Measurements from ENCODE around the gene TEAD1. TPM values are rescaled to one million over a fixed set of nuclear protein-coding genes. Genes with fewer than 3 reads are reported as not detected.

Gene TEAD1
- polyA plus RNA-seq, 1 experiment: 79.2 TPM

DNA sequence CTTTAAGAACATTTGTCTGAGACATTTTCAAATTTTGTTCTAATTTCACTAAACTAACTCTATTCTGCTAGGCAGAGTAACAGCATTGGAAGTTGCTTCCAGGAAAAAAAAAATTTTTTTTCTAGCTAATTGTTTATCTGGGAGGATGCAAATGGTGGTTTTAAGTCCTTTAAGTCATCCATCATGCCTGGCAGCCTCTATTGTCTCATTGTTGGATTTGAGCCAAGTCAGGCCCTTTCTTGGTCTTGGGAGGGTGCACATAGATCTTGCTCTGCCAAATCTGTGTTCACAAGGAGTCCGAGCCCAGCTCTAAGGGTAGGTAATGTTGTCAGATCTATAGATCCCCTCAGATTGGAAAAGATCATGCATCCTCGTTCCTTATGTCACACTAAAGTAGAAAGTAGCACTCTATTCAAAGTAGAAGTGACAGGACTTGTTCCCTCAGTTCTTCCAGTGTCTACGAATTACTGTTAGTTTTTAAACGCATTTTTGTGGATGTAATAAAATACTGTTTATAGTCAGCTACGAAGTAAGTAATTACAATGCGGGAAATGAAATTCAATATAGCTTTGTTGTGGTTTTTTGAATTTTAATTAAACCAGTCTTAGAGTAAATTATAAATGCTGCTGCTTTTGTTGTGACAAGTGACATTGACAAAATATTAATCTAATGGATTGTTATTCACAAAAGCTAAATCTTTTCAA lies 168.9 kb downstream of the TEAD1 start:
- Histone ChIP-seq H3K4me3 (ENCODE audit: low read depth, low read length) (no peak overlapping the region), H3K36me3 (ENCODE audit: control insufficient read depth, insufficient read depth, low read length) (no peaks in the 10 kb centered on the region), H3K27me3 (ENCODE audit: control insufficient read depth, insufficient read depth, low read length) (no peaks in the 10 kb centered on the region)
- TF ChIP-seq, protein P1, sequence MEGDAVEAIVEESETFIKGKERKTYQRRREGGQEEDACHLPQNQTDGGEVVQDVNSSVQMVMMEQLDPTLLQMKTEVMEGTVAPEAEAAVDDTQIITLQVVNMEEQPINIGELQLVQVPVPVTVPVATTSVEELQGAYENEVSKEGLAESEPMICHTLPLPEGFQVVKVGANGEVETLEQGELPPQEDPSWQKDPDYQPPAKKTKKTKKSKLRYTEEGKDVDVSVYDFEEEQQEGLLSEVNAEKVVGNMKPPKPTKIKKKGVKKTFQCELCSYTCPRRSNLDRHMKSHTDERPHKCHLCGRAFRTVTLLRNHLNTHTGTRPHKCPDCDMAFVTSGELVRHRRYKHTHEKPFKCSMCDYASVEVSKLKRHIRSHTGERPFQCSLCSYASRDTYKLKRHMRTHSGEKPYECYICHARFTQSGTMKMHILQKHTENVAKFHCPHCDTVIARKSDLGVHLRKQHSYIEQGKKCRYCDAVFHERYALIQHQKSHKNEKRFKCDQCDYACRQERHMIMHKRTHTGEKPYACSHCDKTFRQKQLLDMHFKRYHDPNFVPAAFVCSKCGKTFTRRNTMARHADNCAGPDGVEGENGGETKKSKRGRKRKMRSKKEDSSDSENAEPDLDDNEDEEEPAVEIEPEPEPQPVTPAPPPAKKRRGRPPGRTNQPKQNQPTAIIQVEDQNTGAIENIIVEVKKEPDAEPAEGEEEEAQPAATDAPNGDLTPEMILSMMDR (IDR thresholded peaks at IDR 0.05; ENCODE audit: insufficient read depth, low read depth, low read length): no peak
- DNase-seq (ENCODE audit: low read depth): no peak
- CTCF ChIA-PET: interaction anchor here (0.8 to 1.0 kb wide), 2 partner anchors 36 to 43 kb away, joined by 3 read pairs; no protein-coding TSS in a partner anchor
- POLR2A ChIA-PET: no interaction called here

DNA sequence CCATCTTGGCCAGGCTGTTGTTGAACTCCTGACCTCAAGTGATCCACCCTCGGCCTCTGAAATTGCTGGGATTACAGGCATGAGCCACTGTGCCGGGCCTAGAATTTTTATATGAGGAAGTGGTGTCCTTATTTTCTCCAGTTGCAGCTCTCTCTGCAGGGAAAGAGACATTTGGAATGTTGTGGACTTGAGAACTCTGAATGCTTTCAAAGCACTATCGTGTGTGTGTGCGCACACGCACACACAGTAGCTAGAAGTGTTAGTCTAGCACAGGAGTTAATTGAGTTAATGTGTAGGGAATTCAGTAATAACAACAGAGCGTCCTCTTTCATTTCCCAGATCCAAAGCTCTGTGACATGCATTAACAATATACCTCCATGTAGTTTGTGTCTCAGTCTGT lies 170.9 kb downstream of the TEAD1 start:
- no peak for DNase-seq (ENCODE audit: low read depth)
- H3K4me3 ChIP-seq (ENCODE audit: low read depth, low read length): no peak overlapping the region
- CTCF ChIA-PET: interaction anchor here (1.5 to 2.1 kb wide), 2 partner anchors 30 to 70 kb away, joined by 3 to 6 read pairs; no protein-coding TSS in a partner anchor

DNA sequence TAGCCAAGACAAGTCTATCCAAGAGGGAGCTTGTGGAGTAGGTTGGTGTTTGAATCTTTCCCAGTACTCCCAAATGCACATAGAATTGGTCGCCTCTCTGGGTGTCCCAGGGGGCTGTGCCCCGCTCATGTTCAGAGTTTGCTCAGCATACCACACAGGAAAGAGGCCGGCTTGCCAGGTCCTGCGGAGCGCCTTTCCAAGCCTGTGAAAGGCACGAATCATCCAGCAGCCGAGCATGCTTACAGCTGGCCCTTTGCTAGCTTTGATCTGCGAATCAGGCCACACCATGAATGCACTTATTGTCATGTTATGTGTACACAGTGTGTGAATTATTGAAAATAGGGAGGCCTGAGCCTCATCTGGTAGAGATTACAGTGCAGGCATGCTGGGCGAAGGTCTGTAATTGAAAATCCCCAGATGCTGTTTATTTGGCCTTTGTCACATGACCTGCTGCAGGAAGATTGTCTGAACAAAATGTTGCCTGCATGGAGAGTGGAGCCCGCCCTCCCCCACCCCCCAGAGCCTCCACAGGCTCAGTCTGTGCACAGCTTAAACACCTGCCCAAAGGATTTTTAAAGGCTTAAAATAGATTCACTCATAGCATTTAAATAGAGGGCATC lies 171.6 kb downstream of the TEAD1 start:
- H3K4me3 ChIP-seq (ENCODE audit: low read depth, low read length): no peak overlapping the region

More for the DNA sequence above, 170.9 kb downstream of the TEAD1 start:
- Histone ChIP-seq H3K36me3 (ENCODE audit: control insufficient read depth, insufficient read depth, low read length) (no peaks in the 10 kb centered on the region), H3K27me3 (ENCODE audit: control insufficient read depth, insufficient read depth, low read length) (no peaks in the 10 kb centered on the region)
- TF ChIP-seq, protein P1 (IDR thresholded peaks at IDR 0.05; ENCODE audit: insufficient read depth, low read depth, low read length): no peak
- POLR2A ChIA-PET: no interaction called here

DNA sequence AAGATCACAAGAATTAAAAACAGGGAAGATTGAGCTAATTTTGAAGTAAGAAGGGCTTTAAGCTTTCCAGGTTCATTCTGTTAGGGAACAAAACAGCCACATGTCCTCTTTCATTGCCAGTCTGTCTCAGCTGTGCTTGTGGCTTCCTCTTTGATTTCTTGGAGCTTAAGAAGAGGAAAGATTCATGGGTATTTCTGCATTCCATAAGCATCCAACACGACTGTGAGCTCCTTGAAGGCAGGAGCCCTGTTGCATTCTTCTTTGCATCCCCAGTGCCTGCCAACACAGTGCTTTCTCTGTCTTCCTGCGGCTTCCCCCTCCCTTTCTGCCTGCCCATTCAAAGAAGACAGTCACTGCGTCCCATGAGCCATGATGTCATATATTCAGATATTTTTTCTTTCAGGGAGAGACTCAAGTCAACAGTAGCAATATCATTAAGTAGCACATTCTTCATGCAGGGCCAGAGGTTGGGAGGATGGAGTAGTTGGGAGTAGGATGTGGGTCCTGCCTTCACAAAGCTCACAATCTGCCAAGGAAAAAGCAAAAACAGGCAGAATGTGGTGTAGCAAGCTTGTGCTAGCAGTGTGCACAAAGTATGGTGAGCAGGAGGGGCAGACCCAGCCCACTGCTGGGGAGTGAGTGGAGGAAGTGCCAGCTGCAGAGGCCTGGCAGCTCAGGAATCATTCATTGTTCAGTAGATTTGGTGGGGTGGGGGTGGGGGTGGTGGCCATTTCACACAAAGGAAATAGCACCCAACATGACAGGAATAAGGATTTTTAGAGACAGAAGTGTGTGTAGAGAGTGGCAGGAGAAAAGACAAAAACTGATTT lies 172.8 kb downstream of the TEAD1 start:
- POLR2A ChIA-PET: no interaction called here
- Histone ChIP-seq H3K27me3 (ENCODE audit: control insufficient read depth, insufficient read depth, low read length) (no peaks in the 10 kb centered on the region), H3K36me3 (ENCODE audit: control insufficient read depth, insufficient read depth, low read length) (no peaks in the 10 kb centered on the region), H3K4me3 (ENCODE audit: low read depth, low read length) (no peak overlapping the region)
- CTCF ChIA-PET: interaction anchor here (1.1 to 2.1 kb wide), 5 partner anchors 10 to 68 kb away, joined by 3 to 6 read pairs (median 3); no protein-coding TSS in a partner anchor
- DNase-seq (ENCODE audit: low read depth): no peak
- TF ChIP-seq, protein P1 (IDR thresholded peaks at IDR 0.05; ENCODE audit: insufficient read depth, low read depth, low read length): no peak

More for the DNA sequence above, 171.6 kb downstream of the TEAD1 start:
- TF ChIP-seq, protein P1 (IDR thresholded peaks at IDR 0.05; ENCODE audit: insufficient read depth, low read depth, low read length): no peak
- CTCF ChIA-PET: interaction anchor here (0.9 to 2.1 kb wide), 4 partner anchors 11 to 69 kb away, joined by 3 to 6 read pairs (median 3); no protein-coding TSS in a partner anchor
- POLR2A ChIA-PET: no interaction called here
- H3K36me3 ChIP-seq (ENCODE audit: control insufficient read depth, insufficient read depth, low read length): no peaks in the 10 kb centered on the region
- DNase-seq (ENCODE audit: low read depth): no peak
- H3K27me3 ChIP-seq (ENCODE audit: control insufficient read depth, insufficient read depth, low read length): no peaks in the 10 kb centered on the region

DNA sequence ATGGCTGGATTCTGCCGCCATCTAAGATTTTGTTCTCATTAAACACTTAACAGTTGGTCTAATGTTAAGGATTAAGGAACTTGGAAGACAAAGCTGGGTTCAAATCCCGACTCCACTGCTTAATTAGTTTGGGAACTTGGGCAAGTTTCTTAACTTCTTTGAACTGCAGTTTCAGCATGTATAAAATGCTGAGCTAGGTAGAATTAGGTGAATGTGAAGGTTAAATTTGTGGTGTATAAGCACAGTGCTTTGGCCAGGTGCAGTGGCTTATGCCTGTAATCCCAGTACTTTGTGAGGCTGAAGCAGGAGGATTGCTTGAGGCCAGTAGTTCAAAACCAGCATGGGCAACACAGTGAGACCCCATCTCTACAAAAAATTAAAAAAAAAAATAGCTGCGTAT lies 174.2 kb downstream of the TEAD1 start:
- ChIA-PET POLR2A (no interaction called here), CTCF (no interaction called here)
- Histone ChIP-seq H3K4me3 (ENCODE audit: low read depth, low read length) (no peak overlapping the region), H3K27me3 (ENCODE audit: control insufficient read depth, insufficient read depth, low read length) (no peaks in the 10 kb centered on the region), H3K36me3 (ENCODE audit: control insufficient read depth, insufficient read depth, low read length) (no peaks in the 10 kb centered on the region)
- TF ChIP-seq, protein P1 (IDR thresholded peaks at IDR 0.05; ENCODE audit: insufficient read depth, low read depth, low read length): no peak
- DNase-seq (ENCODE audit: low read depth): no peak

Measured in BJ (cell line).